HL-60 (cell line): Measurements from ENCODE around the gene NEDD1.

Experiments
- POLR2AphosphoS5 ChIP-seq: IDR thresholded peaks from 2 replicates; pipeline ENCODE4 v1.6.1; 2012; ENCODE audit warnings: low read depth
- TF ChIP-seq, protein P1 (sequence below): IDR thresholded peaks from one replicate; pipeline ENCODE4 v1.5.1; 2011; ENCODE audit warnings: low read length, control low read depth, inconsistent platforms; ENCODE audit not compliant: insufficient read depth
- TF ChIP-seq, protein P2 (sequence below): IDR thresholded peaks from 2 replicates; pipeline ENCODE4 v1.6.1; 2012; ENCODE audit warnings: low read depth; ENCODE audit not compliant: insufficient replicate concordance

- TF ChIP-seq, protein P1, sequence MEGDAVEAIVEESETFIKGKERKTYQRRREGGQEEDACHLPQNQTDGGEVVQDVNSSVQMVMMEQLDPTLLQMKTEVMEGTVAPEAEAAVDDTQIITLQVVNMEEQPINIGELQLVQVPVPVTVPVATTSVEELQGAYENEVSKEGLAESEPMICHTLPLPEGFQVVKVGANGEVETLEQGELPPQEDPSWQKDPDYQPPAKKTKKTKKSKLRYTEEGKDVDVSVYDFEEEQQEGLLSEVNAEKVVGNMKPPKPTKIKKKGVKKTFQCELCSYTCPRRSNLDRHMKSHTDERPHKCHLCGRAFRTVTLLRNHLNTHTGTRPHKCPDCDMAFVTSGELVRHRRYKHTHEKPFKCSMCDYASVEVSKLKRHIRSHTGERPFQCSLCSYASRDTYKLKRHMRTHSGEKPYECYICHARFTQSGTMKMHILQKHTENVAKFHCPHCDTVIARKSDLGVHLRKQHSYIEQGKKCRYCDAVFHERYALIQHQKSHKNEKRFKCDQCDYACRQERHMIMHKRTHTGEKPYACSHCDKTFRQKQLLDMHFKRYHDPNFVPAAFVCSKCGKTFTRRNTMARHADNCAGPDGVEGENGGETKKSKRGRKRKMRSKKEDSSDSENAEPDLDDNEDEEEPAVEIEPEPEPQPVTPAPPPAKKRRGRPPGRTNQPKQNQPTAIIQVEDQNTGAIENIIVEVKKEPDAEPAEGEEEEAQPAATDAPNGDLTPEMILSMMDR, result no peak
- TF ChIP-seq POLR2AphosphoS5, result no peak
- TF ChIP-seq, protein P2, sequence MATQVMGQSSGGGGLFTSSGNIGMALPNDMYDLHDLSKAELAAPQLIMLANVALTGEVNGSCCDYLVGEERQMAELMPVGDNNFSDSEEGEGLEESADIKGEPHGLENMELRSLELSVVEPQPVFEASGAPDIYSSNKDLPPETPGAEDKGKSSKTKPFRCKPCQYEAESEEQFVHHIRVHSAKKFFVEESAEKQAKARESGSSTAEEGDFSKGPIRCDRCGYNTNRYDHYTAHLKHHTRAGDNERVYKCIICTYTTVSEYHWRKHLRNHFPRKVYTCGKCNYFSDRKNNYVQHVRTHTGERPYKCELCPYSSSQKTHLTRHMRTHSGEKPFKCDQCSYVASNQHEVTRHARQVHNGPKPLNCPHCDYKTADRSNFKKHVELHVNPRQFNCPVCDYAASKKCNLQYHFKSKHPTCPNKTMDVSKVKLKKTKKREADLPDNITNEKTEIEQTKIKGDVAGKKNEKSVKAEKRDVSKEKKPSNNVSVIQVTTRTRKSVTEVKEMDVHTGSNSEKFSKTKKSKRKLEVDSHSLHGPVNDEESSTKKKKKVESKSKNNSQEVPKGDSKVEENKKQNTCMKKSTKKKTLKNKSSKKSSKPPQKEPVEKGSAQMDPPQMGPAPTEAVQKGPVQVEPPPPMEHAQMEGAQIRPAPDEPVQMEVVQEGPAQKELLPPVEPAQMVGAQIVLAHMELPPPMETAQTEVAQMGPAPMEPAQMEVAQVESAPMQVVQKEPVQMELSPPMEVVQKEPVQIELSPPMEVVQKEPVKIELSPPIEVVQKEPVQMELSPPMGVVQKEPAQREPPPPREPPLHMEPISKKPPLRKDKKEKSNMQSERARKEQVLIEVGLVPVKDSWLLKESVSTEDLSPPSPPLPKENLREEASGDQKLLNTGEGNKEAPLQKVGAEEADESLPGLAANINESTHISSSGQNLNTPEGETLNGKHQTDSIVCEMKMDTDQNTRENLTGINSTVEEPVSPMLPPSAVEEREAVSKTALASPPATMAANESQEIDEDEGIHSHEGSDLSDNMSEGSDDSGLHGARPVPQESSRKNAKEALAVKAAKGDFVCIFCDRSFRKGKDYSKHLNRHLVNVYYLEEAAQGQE, result no peak
Observed at GRCh38 chr12:96889273-96889933, 17.7 kb upstream of the NEDD1 start.
